Endothelial cell (in vitro differentiated cells): Measurements from ENCODE around the gene NDRG4. TPM values are rescaled to one million over a fixed set of nuclear protein-coding genes. Genes with fewer than 3 reads are reported as not detected.

Experiments
- DNase-seq: peaks from one replicate; pipeline ENCODE4 v3.0.0; 2021; ENCODE audit warnings: low spot score
- H3K27ac Mint-ChIP-seq: one replicate; pipeline ENCODE4 v1.8.0; 2021; ENCODE audit warnings: mixed read lengths, inconsistent platforms; ENCODE audit not compliant: unreplicated experiment
- H3K27me3 Mint-ChIP-seq: one replicate; pipeline ENCODE4 v1.8.0; 2021; ENCODE audit warnings: mild to moderate bottlenecking, moderate library complexity, mixed read lengths, inconsistent platforms; ENCODE audit not compliant: unreplicated experiment
- H3K36me3 Mint-ChIP-seq: one replicate; pipeline ENCODE4 v1.8.0; 2021; ENCODE audit warnings: mild to moderate bottlenecking, low read depth, mixed read lengths, inconsistent platforms; ENCODE audit not compliant: unreplicated experiment
- H3K4me1 Mint-ChIP-seq: one replicate; pipeline ENCODE4 v1.8.0; 2021; ENCODE audit warnings: mild to moderate bottlenecking, mixed read lengths, inconsistent platforms; ENCODE audit not compliant: unreplicated experiment
- H3K4me3 Mint-ChIP-seq: one replicate; pipeline ENCODE4 v1.8.0; 2021; ENCODE audit warnings: mild to moderate bottlenecking, mixed read lengths, inconsistent platforms; ENCODE audit not compliant: unreplicated experiment
- H3K9me3 Mint-ChIP-seq: one replicate; pipeline ENCODE4 v1.8.0; 2021; ENCODE audit warnings: mixed read lengths, inconsistent platforms; ENCODE audit not compliant: unreplicated experiment
- total RNA-seq: library from RNA; stranded (reverse); fragmentation: NEBNext Ultra II Directional; extraction: Animal tissue kit (Norgen Biotek cat#: 25700); gene quantifications from one replicate; pipeline ENCODE4 v1.2.1, GENCODE V29; 2021; ENCODE audit not compliant: unreplicated experiment
- TF ChIP-seq, protein P1 (sequence below): fragments of 200-600 bp; sonication (generic); IDR thresholded peaks from one replicate; pipeline ENCODE4 v1.5.0; 2021; ENCODE audit warnings: antibody characterized with exemption; ENCODE audit not compliant: unreplicated experiment

NDRG4 gene
- total RNA-seq, 1 donor from 2014 or later: 5.9 TPM

- TF ChIP-seq, protein P1, sequence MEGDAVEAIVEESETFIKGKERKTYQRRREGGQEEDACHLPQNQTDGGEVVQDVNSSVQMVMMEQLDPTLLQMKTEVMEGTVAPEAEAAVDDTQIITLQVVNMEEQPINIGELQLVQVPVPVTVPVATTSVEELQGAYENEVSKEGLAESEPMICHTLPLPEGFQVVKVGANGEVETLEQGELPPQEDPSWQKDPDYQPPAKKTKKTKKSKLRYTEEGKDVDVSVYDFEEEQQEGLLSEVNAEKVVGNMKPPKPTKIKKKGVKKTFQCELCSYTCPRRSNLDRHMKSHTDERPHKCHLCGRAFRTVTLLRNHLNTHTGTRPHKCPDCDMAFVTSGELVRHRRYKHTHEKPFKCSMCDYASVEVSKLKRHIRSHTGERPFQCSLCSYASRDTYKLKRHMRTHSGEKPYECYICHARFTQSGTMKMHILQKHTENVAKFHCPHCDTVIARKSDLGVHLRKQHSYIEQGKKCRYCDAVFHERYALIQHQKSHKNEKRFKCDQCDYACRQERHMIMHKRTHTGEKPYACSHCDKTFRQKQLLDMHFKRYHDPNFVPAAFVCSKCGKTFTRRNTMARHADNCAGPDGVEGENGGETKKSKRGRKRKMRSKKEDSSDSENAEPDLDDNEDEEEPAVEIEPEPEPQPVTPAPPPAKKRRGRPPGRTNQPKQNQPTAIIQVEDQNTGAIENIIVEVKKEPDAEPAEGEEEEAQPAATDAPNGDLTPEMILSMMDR: no peak
- peaks cover 3% of the 10 kb centered on the region for H3K27me3 Mint-ChIP-seq
- H3K4me3 Mint-ChIP-seq: no peak overlapping the region
- H3K4me1 Mint-ChIP-seq: peaks cover 3% of the 10 kb centered on the region
- no peak for DNase-seq
- no peaks in the 10 kb centered on the region for H3K9me3 Mint-ChIP-seq
- H3K36me3 Mint-ChIP-seq: no peaks in the 10 kb centered on the region
- no peak overlapping the region for H3K27ac Mint-ChIP-seq
Observed at GRCh38 chr16:58481226-58481869, 18.6 kb upstream of the NDRG4 start.

- H3K4me3 Mint-ChIP-seq: no peak overlapping the region
- no peak for DNase-seq
- TF ChIP-seq, protein P1: no peak
- no peak overlapping the region for H3K27ac Mint-ChIP-seq
- H3K36me3 Mint-ChIP-seq: no peaks in the 10 kb centered on the region
- peaks cover 3% of the 10 kb centered on the region for H3K4me1 Mint-ChIP-seq
- H3K27me3 Mint-ChIP-seq: peaks cover 3% of the 10 kb centered on the region
- no peaks in the 10 kb centered on the region for H3K9me3 Mint-ChIP-seq
Observed at GRCh38 chr16:58481931-58482330, 18.0 kb upstream of the NDRG4 start.

- Mint-ChIP-seq H3K4me3 (no peak overlapping the region), H3K4me1 (peaks cover 3% of the 10 kb centered on the region), H3K9me3 (no peaks in the 10 kb centered on the region), H3K27ac (no peak overlapping the region), H3K36me3 (no peaks in the 10 kb centered on the region), H3K27me3 (peaks cover 10% of the 10 kb centered on the region)
- no peak for DNase-seq
- TF ChIP-seq, protein P1: no peak
Observed at GRCh38 chr16:58485184-58485887, 14.6 kb upstream of the NDRG4 start.

DNA sequence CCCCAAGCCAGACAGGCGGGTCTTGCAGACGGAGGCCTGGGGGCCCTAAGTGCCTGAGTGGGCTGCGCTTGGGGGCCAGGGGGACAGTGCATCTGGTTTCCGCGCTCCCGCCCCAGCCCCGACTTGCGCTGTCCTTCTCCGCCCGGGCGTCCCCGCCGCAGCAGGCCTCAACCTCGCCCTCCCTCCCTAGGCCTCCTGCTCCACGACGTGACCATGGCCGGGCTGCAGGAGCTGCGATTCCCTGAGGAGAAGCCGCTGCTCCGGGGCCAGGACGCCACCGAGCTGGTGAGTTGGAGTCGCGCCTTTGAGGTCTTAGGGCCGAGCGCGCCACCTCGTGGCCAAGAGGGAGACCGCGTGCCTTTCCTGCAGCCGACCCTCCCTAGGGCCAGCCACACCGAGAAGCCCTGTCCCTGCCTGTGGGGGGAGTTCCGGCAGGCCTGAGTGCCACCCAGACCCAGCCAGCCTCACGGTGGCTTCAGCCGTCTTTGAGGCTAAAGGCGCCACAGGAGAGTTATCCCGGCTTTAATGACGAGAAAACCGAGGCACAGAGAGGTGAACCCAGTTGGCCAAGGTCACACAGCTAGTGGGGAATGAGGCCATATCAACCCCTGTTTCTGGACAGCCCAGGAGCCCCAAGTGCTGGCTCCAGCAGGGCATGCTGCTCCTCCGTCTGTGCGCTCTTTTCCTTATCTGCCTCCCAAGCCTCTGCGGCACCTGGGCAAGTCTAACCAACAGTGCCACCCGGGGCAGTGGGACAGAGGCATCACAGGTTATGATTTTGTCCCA, 12.2 kb upstream of the NDRG4 start:
- Mint-ChIP-seq H3K27me3 (peaks cover 13% of the 10 kb centered on the region), H3K9me3 (no peaks in the 10 kb centered on the region), H3K4me1 (no peaks in the 10 kb centered on the region), H3K27ac (no peak overlapping the region), H3K4me3 (no peak overlapping the region), H3K36me3 (no peaks in the 10 kb centered on the region)
- DNase-seq: peak; percentile 90
- TF ChIP-seq, protein P1: peak; percentile 91

DNA sequence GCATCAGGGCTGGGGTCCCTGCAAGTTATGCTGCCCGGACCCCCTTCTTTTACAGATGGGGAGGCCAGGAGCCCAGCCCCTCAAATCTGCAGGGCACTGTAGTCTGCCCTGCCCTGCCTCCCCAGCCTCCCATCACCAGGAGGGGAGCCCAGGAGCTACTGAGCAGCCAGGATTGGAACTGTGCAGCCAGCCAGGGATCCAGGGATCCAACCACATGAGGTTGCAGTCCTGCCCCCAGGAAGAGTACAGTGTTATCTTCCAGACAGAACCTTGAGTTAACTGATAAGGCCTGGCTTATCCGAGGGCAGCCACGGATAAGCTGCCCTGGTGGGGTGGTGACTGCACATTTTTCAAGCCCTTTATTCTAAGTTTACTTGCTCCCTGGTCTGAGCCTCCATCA, 11.4 kb upstream of the NDRG4 start:
- Mint-ChIP-seq H3K9me3 (no peaks in the 10 kb centered on the region), H3K4me3 (no peak overlapping the region), H3K36me3 (no peaks in the 10 kb centered on the region), H3K27me3 (peaks cover 12% of the 10 kb centered on the region), H3K27ac (no peak overlapping the region), H3K4me1 (no peaks in the 10 kb centered on the region)
- no peak for DNase-seq
- TF ChIP-seq, protein P1: no peak
